HepG2 (cell line): ENCODE data around the gene CERT1.

ENCODE experiments used
- ATF1 ChIP-seq: IDR thresholded peaks from 2 replicates; pipeline ENCODE4 v1.6.1; 2016; ENCODE audit warnings: mild to moderate bottlenecking, control low read depth
- CTCF ChIP-seq: sonication (generic); formaldehyde crosslinking; IDR thresholded peaks from 2 replicates; pipeline ENCODE4 v1.5.0; 2020; ENCODE audit warnings: mild to moderate bottlenecking, missing genetic modification reagents, moderate library complexity
- FOXP1 ChIP-seq, 2 experiments: fragments of 450-650 bp in 1 of 2; IDR thresholded peaks; 2 replicates each; pipeline ENCODE4 v1.6.1; 2017 to 2018; ENCODE audit warnings: antibody characterized with exemption in 1 of 2
- GTF2F1 ChIP-seq: fragments of 150-350 bp; IDR thresholded peaks from 2 replicates; pipeline ENCODE4 v1.6.1; 2014; ENCODE audit warnings: low read length
- RELA ChIP-seq: sonication (generic); formaldehyde crosslinking; IDR thresholded peaks from 2 replicates; pipeline ENCODE4 v1.4.0; 2020; ENCODE audit warnings: missing genetic modification reagents
- REST ChIP-seq, 2 experiments: IDR thresholded peaks; 2 replicates each; pipeline ENCODE4 v1.6.1; 2011 to 2012; ENCODE audit warnings: low read length in 2 of 2, borderline replicate concordance in 1 of 2, low read depth in 1 of 2, mild to moderate bottlenecking in 1 of 2, moderate library complexity in 1 of 2
- SAP130 ChIP-seq: IDR thresholded peaks from 2 replicates; pipeline ENCODE4 v1.6.1; 2016; ENCODE audit warnings: low read depth
- TBX3 ChIP-seq: fragments of 450-650 bp; IDR thresholded peaks from 2 replicates; pipeline ENCODE4 v1.6.1; 2017; ENCODE audit warnings: antibody characterized with exemption, mild to moderate bottlenecking, inconsistent platforms, borderline replicate concordance
- TEAD3 ChIP-seq: optimal IDR thresholded peaks from 2 replicates; pipeline ENCODE3; 2016; ENCODE audit warnings: borderline replicate concordance
- ZNF292 ChIP-seq: sonication (generic); formaldehyde crosslinking; IDR thresholded peaks from 2 replicates; pipeline ENCODE4 v1.8.1; 2022; ENCODE audit warnings: mild to moderate bottlenecking, low read depth, missing genetic modification reagents, borderline replicate concordance
- ZNF737 ChIP-seq: sonication (generic); formaldehyde crosslinking; IDR thresholded peaks from 2 replicates; pipeline ENCODE4 v1.5.0; 2020; ENCODE audit warnings: missing genetic modification reagents, mild to moderate bottlenecking, borderline replicate concordance
- TF ChIP-seq, protein P1 (sequence below): sonication (generic); formaldehyde crosslinking; IDR thresholded peaks from 2 replicates; pipeline ENCODE4 v1.4.0; 2020; ENCODE audit warnings: mild to moderate bottlenecking, low read depth, missing genetic modification reagents
- TF ChIP-seq, protein P2 (sequence below): sonication (generic); formaldehyde crosslinking; IDR thresholded peaks from 2 replicates; pipeline ENCODE4 v1.4.0; 2020; ENCODE audit warnings: missing genetic modification reagents

- TF ChIP-seq ATF1 (CRISPR knock-in tag) (no peak), ZNF292 (CRISPR knock-in tag) (no peak), TEAD3 (CRISPR knock-in tag) (no peak), GTF2F1 (no peak), SAP130 (CRISPR knock-in tag) (no peak), RELA (CRISPR knock-in tag) (no peak), REST (IDR thresholded peaks at IDR 0.05; ENCODE audit: borderline replicate concordance in 1 of 2, low read depth in 1 of 2, low read length in 2 of 2) (no peak), CTCF (CRISPR knock-in tag) (no peak), ZNF737 (CRISPR knock-in tag) (no peak), TBX3 (no peak), FOXP1 (IDR thresholded peaks at IDR 0.05) (no peak), FOXP1 (CRISPR knock-in tag; IDR thresholded peaks at IDR 0.05) (no peak)
- TF ChIP-seq, protein P1, sequence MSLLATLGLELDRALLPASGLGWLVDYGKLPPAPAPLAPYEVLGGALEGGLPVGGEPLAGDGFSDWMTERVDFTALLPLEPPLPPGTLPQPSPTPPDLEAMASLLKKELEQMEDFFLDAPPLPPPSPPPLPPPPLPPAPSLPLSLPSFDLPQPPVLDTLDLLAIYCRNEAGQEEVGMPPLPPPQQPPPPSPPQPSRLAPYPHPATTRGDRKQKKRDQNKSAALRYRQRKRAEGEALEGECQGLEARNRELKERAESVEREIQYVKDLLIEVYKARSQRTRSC (CRISPR knock-in tag) = no peak
- TF ChIP-seq, protein P2, sequence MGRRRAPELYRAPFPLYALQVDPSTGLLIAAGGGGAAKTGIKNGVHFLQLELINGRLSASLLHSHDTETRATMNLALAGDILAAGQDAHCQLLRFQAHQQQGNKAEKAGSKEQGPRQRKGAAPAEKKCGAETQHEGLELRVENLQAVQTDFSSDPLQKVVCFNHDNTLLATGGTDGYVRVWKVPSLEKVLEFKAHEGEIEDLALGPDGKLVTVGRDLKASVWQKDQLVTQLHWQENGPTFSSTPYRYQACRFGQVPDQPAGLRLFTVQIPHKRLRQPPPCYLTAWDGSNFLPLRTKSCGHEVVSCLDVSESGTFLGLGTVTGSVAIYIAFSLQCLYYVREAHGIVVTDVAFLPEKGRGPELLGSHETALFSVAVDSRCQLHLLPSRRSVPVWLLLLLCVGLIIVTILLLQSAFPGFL (CRISPR knock-in tag) = no peak
These were observed 30.4 kb downstream of the CERT1 start for GRCh38 chr5:75481024-75481423.
